T-helper 1 cell (primary cell): ENCODE results near the gene KRT33B.

ENCODE experiments used
- DNase-seq, 5 donors: peaks; one replicate each; pipeline ENCODE4 v3.0.0-alpha.2; 2012 to 2020

Gene KRT33B

DNA sequence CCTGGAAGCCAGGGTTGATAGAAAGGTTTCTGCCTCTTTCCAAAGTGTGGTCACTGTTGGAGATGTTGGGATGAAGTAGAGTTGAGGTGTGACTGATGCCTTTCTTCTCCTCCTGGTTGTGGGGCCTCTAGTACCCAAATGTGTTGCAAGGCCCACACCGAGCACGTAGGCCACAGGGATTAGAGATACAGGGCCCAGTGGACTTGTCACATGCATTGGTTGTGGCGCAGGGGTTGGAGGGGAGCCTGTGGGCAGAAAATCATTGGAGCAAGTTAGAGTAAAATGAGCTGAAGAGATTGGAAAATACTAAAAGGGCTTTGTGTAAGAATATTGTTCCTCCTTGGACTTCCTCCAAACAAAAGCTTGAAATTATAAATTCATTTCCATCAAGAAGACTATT is 23.6 kb downstream of the KRT33B start:
- no peak for DNase-seq

- no peak for DNase-seq
Measured at GRCh38 chr17:41343029-41343428, 26.6 kb downstream of the KRT33B start.

GRCh38 chr17:41340934-41341861 is 28.4 kb downstream of the KRT33B start:
- DNase-seq = peak in 3 of 5 donors; percentile 39 to 75 (median 48)

DNA sequence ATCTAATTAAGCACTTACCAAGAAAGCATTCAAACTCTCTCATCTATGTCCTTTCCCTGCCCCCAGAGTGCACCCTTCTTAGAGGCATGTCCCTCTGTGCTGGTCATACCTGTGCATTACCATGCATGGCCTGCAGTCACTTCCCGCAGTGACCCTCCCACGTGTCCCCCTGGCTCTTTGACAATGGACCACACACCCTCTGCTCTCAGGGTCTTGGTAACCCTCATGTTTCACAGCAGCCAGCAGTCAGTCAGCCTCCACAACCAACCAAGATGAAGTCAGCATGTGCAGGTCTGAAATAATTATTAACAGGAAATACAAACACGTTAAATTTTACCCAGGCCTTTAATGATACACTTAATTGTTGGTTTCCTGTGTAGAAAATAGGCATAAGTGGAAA is 29.1 kb downstream of the KRT33B start:
- DNase-seq = no peak

- no peak for DNase-seq
Measured at GRCh38 chr17:41339571-41340172, 29.9 kb downstream of the KRT33B start.

DNA sequence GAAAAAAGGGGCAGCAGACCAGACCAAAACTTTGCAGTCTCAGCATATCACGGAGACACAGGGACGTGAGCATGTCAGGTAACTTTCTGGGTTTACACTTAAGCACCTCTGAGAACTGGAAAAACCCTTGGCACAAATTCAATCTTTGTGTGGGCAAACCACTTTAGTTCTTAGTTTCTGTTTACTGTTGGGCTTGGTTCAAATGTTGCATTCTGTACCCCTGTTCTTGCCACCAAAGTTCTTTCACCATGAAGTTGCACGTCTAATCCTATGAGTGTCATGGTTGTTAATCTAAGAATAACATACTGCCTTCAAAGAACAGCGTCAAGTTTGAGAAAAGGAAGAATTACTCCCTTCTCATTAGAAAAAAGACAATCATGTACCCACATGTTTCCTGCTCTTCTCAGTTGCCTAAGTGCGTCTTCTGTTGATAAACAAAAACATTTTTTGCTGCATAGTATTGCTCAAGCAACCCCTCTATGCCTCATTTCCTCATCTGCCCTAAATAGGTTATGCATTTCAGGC is 30.6 kb downstream of the KRT33B start:
- DNase-seq = peak in 4 of 5 donors; percentile 35 to 70 (median 42)

GRCh38 chr17:41335747-41336146 is 33.9 kb downstream of the KRT33B start:
- no peak for DNase-seq

- no peak for DNase-seq
Measured at GRCh38 chr17:41334385-41335305, 35.0 kb downstream of the KRT33B start.

DNA sequence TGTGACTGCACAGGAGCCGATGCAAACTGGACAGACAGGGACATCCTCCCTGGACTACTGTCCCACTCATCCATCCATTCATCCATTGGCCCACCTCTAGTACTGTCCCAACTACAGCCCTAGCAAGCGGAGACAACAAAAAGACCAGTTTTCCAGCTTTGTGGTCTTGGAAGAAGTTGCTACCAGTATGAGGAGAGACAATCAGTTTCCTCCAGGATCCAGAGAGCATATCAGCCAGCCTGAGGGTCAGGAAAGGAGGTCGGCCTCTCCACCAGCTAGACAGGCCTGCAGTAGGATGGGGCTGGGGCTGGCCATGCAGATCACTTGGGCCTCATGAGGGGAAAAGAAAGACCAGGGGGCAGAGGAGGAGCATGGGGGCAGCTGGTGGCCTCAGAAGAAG is 35.8 kb downstream of the KRT33B start:
- DNase-seq = no peak

- DNase-seq = no peak
Measured at GRCh38 chr17:41333098-41333497, 36.5 kb downstream of the KRT33B start.

GRCh38 chr17:41332239-41332638 is 37.4 kb downstream of the KRT33B start:
- DNase-seq = no peak

GRCh38 chr17:41331606-41332005 is 38.0 kb downstream of the KRT33B start:
- no peak for DNase-seq

DNA sequence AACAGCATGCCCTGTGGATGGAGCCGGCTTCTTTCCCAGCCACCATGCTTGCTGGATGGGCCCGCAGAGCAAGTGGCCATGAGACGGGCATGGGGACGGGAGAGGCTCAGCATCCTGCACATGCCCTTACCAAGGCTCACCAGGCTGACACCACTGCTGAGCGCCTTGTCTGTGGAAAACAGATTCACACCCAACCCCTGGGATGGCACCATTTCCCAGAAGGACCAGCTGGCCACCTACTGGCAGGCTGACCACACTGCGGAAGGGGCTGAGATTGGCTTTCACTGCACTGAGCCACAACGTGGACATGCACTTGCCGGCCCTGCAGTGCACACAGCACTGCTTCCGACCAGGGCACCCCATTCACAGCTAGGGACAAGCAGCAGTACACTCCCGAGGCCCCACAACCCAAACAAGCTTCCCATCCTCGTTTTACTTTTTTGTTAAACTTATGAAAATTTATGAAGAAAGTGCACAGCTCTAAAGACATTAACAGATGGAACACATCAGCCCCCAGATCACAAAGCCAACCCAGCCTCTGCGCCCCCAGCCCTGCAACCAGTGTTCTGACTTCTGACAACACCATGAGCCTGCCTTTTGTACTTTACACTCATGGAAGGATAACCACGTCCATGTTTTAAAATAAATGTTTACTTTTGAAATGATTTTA is 40.2 kb downstream of the KRT33B start:
- DNase-seq = no peak

- DNase-seq = no peak
Measured at GRCh38 chr17:41328207-41328606, 41.4 kb downstream of the KRT33B start.

GRCh38 chr17:41327411-41328120 is 42.0 kb downstream of the KRT33B start:
- DNase-seq = no peak

GRCh38 chr17:41326173-41327145 is 43.2 kb downstream of the KRT33B start:
- peak in 1 of 5 donors; percentile 24 for DNase-seq

- no peak for DNase-seq
Measured at GRCh38 chr17:41325611-41326010, 44.0 kb downstream of the KRT33B start.

GRCh38 chr17:41325126-41325525 is 44.5 kb downstream of the KRT33B start:
- no peak for DNase-seq

DNA sequence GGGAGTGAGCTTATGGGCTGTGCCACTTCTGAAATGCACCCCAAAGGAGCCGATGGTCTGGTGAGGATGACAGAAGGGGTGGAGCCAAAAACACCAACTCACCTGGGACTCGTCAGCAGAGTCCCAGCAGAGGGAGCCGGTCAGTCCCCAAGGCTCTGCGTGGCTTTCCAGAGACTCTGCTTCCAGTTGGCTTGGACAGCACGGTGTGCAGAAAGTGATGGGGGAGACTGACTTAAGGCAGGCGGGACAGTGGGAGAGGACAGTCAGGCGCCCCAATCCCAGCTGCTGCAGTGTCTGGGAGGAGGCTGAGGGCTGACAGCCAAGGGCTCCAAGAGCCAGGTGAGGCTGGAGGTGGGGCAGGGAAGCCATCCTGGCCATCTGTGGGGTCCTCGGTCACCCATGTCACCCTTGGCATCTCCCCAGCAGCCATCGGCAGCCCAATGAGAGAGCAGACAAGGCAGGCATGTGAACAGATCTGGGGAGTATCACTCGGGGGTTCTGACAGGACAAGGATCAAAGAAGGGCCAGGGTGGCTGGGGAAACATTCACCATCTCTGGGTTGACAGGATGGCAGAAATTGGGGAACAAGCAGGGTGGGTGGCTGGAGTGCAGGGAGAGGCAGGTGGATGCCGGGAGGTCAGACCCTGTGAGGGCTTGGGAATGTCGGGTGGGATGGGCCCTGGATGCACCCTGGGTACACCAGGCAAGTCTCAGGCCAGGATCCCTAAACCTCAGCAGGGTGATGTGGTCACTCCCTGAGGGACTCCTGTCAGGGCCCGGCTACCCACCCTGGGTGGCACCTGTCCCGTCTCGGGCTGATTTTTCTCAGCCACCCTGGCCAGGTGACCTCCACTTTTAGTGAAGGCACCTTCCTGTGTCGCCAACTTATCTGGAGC is 45.2 kb downstream of the KRT33B start:
- no peak for DNase-seq
